ENCODE data around the gene KIAA1217. TPM values are rescaled to one million over a fixed set of nuclear protein-coding genes. Genes with fewer than 3 reads are reported as not detected.

Gene KIAA1217
- total and polyA plus RNA-seq, 2 of the 8 experiments (the other 6 are each of a cell fraction or from before 2014, with no cell fraction given), result 4.5 to 15.6 TPM

DNA sequence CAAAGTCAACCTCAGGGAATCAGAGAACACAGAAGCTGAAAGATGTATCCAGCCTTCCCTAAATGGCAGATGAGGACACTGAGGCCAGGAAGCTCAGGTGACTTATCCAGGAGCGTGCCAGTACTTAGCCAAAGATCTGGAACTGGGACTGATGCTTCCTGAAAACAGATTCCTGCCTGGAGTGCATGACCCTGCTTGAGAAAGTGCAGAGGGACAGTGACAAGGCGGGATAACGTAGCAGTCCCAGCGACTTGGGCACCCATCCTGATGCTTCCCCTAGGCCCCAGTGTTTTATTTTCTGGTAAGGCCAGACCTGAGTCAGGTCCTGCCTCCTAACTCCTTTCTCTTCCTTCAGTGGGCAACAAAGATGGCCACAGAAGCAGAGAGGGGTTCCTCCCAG, 48.6 kb downstream of the KIAA1217 start:
- TF ChIP-seq POLR2AphosphoS5 (IDR thresholded peaks at IDR 0.05; ENCODE audit: low read depth, low read length) (no peak), BCL11A (IDR thresholded peaks at IDR 0.05; ENCODE audit: low read depth in 2 of 2, low read length in 2 of 2) (no peak), SRF (IDR thresholded peaks at IDR 0.05; ENCODE audit: low read depth, low read length) (no peak), RFX5 (IDR thresholded peaks at IDR 0.05; ENCODE audit: borderline replicate concordance, low read depth, low read length) (no peak)
- Histone ChIP-seq H4K5ac (ENCODE audit: insufficient read length, low read depth, low read length) (no peak overlapping the region), H3K27me3 (replicated peaks in 1 of 4; ENCODE audit: control insufficient read depth in 3 of 4, extremely low read depth in 1 of 4, insufficient read depth in 3 of 4, low read length in 3 of 4) (no peaks in the 10 kb centered on the region), H2AK5ac (ENCODE audit: low read depth, low read length) (no peak overlapping the region), H2AFZ (ENCODE audit: low read length) (no peak overlapping the region), H2BK20ac (ENCODE audit: low read length) (no peak overlapping the region), H3K23ac (ENCODE audit: insufficient read length) (no peak overlapping the region), H4K91ac (replicated peaks; ENCODE audit: insufficient read length, low read length) (no peak overlapping the region), H3K9me3 (ENCODE audit: insufficient read depth in 2 of 2, low read depth in 1 of 2, low read length in 1 of 2) (no peaks in the 10 kb centered on the region), H2BK120ac (replicated peaks; ENCODE audit: low read depth, low read length) (no peak overlapping the region), H3K79me2 (ENCODE audit: control insufficient read depth in 1 of 2, insufficient read depth in 2 of 2, low read length in 2 of 2) (0 out of 4 replicates have a peak, but pooled peaks cover 0 to 2% of the 10 kb centered on the region in 2 experiments), H3K4ac (replicated peaks; ENCODE audit: insufficient read length, low read depth, low read length) (no peak overlapping the region), H3K56ac (replicated peaks; ENCODE audit: insufficient read length, low read depth, low read length) (no peak overlapping the region), H3K4me1 (replicated peaks in 1 of 4; ENCODE audit: control insufficient read depth in 3 of 4, insufficient read depth in 4 of 4, low read length in 3 of 4) (peaks cover 2 to 19% (median 10%) of the 10 kb centered on the region in 4 experiments; a peak in 5 of 7 replicates), H3K27ac (ENCODE audit: low read depth, low read length) (no peak overlapping the region), H3K23me2 (ENCODE audit: low read depth, low read length) (no peaks in the 10 kb centered on the region), H3K4me3 (ENCODE audit: extremely low read depth in 1 of 4, insufficient read depth in 2 of 4, low read depth in 3 of 4, low read length in 4 of 4) (no peak overlapping the region), H3K18ac (ENCODE audit: extremely low read depth, low read length) (peak overlapping the region; percentile 62; the same call in 1 of the 2 replicates), H3K9ac (replicated peaks in 1 of 4; ENCODE audit: extremely low read depth in 1 of 4, low read depth in 3 of 4, low read length in 3 of 4) (no peak overlapping the region), H3K4me2 (ENCODE audit: insufficient read depth in 1 of 2, low read depth in 2 of 2, low read length in 2 of 2) (no peak overlapping the region), H3K36me3 (ENCODE audit: control insufficient read depth in 2 of 4, insufficient read depth in 4 of 4, low read length in 3 of 4) (no peaks in the 10 kb centered on the region), H2BK12ac (ENCODE audit: low read depth, low read length) (no peak overlapping the region), H3K79me1 (ENCODE audit: low read depth, low read length) (0 out of 2 replicates have a peak, but pooled peaks cover 4% of the 10 kb centered on the region), H3K14ac (ENCODE audit: insufficient read length) (no peak overlapping the region), H4K8ac (ENCODE audit: extremely low read depth, insufficient read depth, low read length) (no peak overlapping the region), H4K20me1 (replicated peaks in 1 of 2; ENCODE audit: control insufficient read depth in 1 of 2, insufficient read depth in 2 of 2, low read length in 2 of 2) (no peaks in the 10 kb centered on the region), H2BK5ac (ENCODE audit: low read depth, low read length) (no peak overlapping the region), H2BK15ac (ENCODE audit: low read length) (no peak overlapping the region)
- ChIA-PET CTCF (ENCODE audit: partially characterized antibody) (interaction anchor here (0.5 to 1.1 kb wide), 4 partner anchors 15 to 247 kb away, joined by 3 to 4 read pairs (median 4); no protein-coding TSS in a partner anchor), POLR2A (ENCODE audit: partially characterized antibody) (no interaction called here)
- DNase-seq (ENCODE audit: low read depth in 1 of 2, low spot score in 2 of 2), result no peak
- 95% methylated on average over 4 of the region's 4 CpGs; no CpG with 5 or more reads in 1 of the 2 experiments for WGBS, 2 experiments (ENCODE audit: extremely low coverage in 1 of 2, insufficient coverage in 1 of 2, insufficient read length in 1 of 2, insufficient replicate concordance in 2 of 2, low coverage in 1 of 2, low lambda C conversion rate in 2 of 2, missing lambda C conversion rate in 1 of 2)
- no peak for FAIRE-seq

All from H1 (cell line).